Measurements from ENCODE around the gene METTL22.

Gene METTL22

DNA sequence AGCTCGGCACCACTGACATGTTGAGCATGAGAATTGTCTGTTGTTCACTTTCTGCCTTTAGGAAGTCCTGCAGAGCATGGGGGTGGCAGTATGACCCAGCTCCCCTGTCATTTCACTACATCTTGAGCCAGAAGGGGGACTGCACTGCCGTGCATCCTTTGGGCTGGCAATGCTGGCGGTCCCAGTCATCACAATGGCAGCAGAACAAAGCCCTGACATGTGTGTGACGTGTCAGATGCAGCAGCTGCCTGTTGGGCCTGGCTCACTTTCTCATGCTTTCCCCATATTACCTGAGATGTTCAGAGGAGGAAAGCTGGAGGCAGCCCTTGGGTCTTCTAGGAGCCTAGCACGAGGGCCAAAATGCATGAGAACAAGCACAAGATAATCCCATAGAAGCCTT lies 46.6 kb downstream of the METTL22 start:
- DNase-seq (ENCODE audit: low read depth), result no peak

- DNase-seq (ENCODE audit: low read depth), result no peak
Measured at GRCh38 chr16:8669481-8669880, 48.0 kb downstream of the METTL22 start.

- DNase-seq (ENCODE audit: low read depth), result no peak
Measured at GRCh38 chr16:8670014-8670560, 48.6 kb downstream of the METTL22 start.

DNA sequence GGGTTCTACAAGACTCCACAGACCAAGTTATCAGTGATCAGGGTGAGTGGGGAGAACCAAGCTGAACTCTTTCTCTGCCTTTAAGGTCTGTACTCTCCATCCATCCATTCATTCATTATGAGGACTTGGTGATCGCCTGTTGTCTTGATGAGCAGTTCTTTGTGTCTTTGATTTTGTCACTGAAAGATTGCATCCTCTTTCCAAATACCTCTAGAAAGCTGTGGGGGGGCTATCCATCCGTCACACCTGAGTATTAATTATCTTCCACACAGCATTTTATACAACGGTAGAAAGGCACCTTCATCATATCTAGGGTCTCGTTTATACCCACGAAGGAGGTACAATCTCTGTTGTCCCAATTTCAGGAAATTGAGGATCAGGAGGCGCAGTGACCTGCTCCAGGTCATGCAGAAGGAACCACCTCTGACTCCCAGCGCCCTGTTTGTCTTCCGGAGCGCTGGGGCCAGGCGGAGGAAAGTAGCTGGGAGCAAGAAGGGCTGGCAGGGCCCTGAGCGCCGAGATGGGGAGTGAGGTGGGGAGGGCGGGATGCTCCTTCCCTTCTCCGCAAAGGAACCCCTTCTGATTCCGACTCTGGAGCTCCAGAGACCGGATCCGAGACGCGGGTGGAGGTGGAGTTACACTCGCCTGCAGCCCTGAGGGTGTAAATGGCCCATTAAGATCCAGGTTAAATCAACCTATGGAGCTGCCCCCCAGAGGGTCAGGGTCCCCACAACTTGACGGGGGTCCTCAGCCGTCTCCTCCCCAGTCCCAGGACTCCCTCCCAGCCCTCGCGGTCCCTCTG lies 52.3 kb downstream of the METTL22 start:
- DNase-seq (ENCODE audit: low read depth), result no peak

GRCh38 chr16:8674413-8675022 lies 53.0 kb downstream of the METTL22 start, which contains the start of gene ABAT:
Gene ABAT (plus strand): TSS chr16:8674617. CDS start chr16:8735740, 61,123 bp downstream.
- DNase-seq (ENCODE audit: low read depth), result peak; percentile 76

- peak; percentile 27 for DNase-seq (ENCODE audit: low read depth)
Measured at GRCh38 chr16:8675183-8676159, 54.0 kb downstream of the METTL22 start.

GRCh38 chr16:8676160-8676547 lies 54.7 kb downstream of the METTL22 start:
- no peak for DNase-seq (ENCODE audit: low read depth)

DNA sequence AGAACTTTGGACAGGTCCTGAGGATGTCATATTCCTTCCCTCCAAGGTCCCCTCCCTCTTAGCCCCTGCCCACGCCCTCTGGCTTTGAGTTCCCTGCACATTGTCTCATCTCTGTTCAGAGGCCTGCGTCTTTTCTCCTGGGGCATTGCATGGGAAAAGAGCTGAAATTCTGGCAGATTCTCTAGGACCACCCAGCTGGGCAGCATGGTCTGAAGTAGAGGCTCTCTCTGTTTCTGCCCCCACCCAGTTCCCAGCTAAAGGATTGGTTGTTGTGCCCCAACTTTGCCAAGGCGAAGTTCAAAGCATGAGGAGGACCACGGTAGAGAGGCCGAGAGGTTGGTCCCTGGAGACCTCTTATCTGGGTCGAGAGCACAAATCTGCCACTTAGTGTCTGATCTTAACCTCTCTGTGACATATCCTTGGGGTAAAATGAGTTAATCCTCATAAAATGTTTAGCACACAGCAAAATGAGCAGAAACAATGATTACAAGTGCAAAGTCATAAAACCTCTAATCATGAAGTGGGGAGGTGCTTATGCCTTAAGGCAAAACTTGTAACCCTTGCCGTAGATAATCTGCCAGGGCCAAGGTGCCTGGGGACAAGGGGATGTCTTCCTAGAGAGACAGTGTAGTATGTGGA lies 55.4 kb downstream of the METTL22 start:
- DNase-seq (ENCODE audit: low read depth), result no peak

- no peak for DNase-seq (ENCODE audit: low read depth)
Measured at GRCh38 chr16:8677481-8677880, 56.0 kb downstream of the METTL22 start.

DNA sequence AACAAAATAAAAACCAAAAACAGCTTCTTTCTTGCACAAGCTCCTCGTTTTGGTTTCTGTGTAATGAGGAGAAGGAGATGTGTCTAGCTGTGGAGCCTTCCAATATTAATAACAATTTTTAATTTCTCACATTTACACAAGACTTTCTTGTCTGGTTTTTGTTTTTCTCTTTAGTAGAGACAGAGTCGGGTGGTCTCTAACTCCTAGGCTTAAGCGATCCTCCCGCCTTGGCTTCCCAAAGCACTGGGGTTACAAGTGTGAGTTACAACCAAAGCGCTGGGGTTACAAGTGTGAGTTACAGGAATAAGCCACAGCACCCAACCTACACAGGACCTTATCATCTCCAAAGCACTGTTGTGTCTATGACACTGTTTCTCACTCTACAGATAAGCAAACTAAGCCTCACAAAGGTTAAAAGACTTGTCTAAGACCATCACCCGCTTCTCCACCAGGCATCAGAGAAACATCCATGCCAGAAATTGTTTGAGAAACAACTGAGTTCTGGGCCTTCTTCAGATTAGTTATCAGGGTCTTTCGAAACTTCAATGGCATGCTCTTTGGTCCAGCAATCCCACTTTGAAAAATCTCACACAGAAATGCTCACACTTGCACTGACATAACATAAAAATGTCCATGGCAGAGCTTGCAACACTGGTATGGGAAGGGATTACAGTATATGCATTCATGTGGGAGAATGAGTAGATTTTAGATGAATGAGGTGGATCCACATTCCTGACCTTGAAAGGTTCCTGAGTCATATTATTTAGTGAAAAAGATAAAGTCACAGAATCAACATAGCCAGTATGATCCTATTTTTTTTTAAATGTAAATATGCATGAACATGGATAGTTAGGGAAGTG lies 56.8 kb downstream of the METTL22 start:
- DNase-seq (ENCODE audit: low read depth), result no peak

GRCh38 chr16:8679151-8679550 lies 57.7 kb downstream of the METTL22 start:
- DNase-seq (ENCODE audit: low read depth), result no peak

- DNase-seq (ENCODE audit: low read depth), result no peak
Measured at GRCh38 chr16:8682551-8683259, 61.2 kb downstream of the METTL22 start.

DNA sequence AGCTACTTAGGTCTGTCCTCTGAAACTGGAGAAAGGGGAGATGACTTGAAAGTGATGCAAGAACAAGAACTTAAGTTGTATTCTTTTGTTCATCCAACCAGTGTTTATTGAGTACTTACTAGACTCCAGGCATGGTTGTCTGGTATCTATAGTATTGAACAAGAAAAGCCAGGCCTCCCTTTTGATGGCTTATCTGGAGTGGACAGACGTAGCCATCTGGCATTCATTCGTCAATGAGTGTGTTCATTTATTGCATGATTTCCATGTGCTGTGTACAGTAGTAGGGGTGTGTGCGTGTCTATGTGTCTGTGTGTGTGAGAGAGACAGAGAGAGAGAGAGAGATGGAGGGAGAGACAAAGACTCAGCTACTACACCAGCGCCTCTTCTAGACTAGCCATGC lies 62.1 kb downstream of the METTL22 start:
- no peak for DNase-seq (ENCODE audit: low read depth)

- DNase-seq (ENCODE audit: low read depth), result no peak
Measured at GRCh38 chr16:8685617-8686016, 64.1 kb downstream of the METTL22 start.

DNA sequence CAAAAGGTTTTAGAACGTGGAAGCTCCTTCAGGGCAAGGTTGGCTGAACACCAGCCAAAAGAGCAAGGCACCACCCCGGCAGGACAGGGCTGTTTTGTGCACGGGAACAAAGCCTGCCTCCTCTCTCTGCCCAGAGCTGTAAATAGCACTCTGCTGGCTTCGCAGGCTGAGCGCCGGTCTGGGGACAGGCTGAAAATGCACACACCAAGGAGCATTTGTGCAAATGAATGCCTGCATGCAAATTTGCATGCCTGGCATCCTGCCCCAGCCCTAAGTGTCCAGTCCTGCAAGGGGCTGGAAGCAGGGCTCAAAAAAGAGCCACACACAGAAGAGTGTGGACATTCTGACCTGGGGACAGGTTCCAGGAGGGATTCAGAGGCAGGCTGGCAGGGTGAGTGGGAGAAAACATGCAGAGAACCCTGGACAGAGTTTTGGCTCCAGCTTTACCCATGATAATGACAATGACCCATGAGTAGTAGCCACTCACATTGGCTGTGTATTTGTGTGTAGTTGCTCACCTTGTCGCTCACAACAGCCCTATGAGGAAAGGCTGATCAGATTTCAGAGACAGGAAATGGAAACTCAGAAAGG lies 64.6 kb downstream of the METTL22 start:
- DNase-seq (ENCODE audit: low read depth), result no peak

GRCh38 chr16:8686879-8687278 lies 65.4 kb downstream of the METTL22 start:
- DNase-seq (ENCODE audit: low read depth), result no peak

GRCh38 chr16:8689686-8690085 lies 68.2 kb downstream of the METTL22 start:
- DNase-seq (ENCODE audit: low read depth), result no peak

DNA sequence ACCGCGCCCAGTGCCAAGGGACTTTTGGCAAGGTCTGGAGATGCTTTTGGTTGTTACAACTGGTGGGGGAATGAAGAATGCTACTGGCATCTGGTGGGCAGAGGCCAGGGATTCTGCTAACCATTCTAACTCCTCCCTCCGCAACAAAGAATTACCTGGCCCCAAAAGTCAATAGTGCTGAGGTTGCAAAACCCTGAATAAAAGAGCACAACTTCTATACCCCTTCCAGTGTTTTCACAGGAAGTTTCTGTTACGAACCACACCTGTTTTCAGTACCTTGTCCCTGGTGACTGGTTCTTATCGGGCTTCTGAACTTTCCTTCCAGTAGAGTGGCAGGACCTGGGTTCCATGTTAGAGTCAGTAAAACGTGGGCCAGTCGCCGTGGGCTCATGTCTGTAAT lies 70.2 kb downstream of the METTL22 start:
- DNase-seq (ENCODE audit: low read depth), result no peak

Data from stimulated activated CD8-positive, alpha-beta memory T cell treated with anti-CD3 and anti-CD28 coated beads, Interleukin-12 subunit alpha, Interleukin-12 subunit beta, amount 100 ng/mL, for 1 hour (primary cell).